Superior temporal gyrus (tissue), 1 donor: Measurements from ENCODE around the gene ADPRM.

Experiments
- DNase-seq: peaks from one replicate; pipeline ENCODE4 v3.0.0-alpha.2; 2016; ENCODE audit errors: extremely low spot score

Gene ADPRM

GRCh38 chr17:10741416-10742135 is 44.2 kb downstream of the ADPRM start:
- DNase-seq, result no peak

GRCh38 chr17:10742431-10742830 is 45.0 kb downstream of the ADPRM start:
- no peak for DNase-seq

GRCh38 chr17:10743316-10744009 is 46.1 kb downstream of the ADPRM start:
- DNase-seq, result no peak

- DNase-seq, result no peak
These were observed 47.2 kb downstream of the ADPRM start for GRCh38 chr17:10744501-10745000.

- no peak for DNase-seq
These were observed 47.8 kb downstream of the ADPRM start for GRCh38 chr17:10745231-10745630.

- no peak for DNase-seq
These were observed 51.3 kb downstream of the ADPRM start for GRCh38 chr17:10748531-10749181.

GRCh38 chr17:10750210-10750609 is 52.8 kb downstream of the ADPRM start:
- DNase-seq, result no peak

GRCh38 chr17:10751563-10751962 is 54.2 kb downstream of the ADPRM start:
- DNase-seq, result no peak

- no peak for DNase-seq
These were observed 55.3 kb downstream of the ADPRM start for GRCh38 chr17:10752696-10753095.

GRCh38 chr17:10754109-10754508 is 56.7 kb downstream of the ADPRM start:
- no peak for DNase-seq

- DNase-seq, result no peak
These were observed 57.6 kb downstream of the ADPRM start for GRCh38 chr17:10754861-10755591.

GRCh38 chr17:10755592-10756127 is 58.3 kb downstream of the ADPRM start:
- DNase-seq, result no peak

GRCh38 chr17:10756185-10756584 is 58.8 kb downstream of the ADPRM start:
- no peak for DNase-seq

- no peak for DNase-seq
These were observed 59.2 kb downstream of the ADPRM start for GRCh38 chr17:10756619-10757018.

GRCh38 chr17:10757067-10757466 is 59.7 kb downstream of the ADPRM start:
- DNase-seq, result no peak

- no peak for DNase-seq
These were observed 60.3 kb downstream of the ADPRM start for GRCh38 chr17:10757647-10758046.

GRCh38 chr17:10758062-10758461 is 60.7 kb downstream of the ADPRM start:
- DNase-seq, result no peak
